Neural cell (in vitro differentiated cells): ENCODE data around the gene ITGB7. TPM values are rescaled to one million over a fixed set of nuclear protein-coding genes. Genes with fewer than 3 reads are reported as not detected.

Source experiments
- H2AFZ ChIP-seq: fragments of 200-600, 300-800 bp; sonication (generic), shearing (Covaris generic); 2 replicates; pipeline ENCODE4 v1.6.0; 2014; ENCODE audit warnings: low read depth, mild to moderate bottlenecking, antibody characterized with exemption, low read length, moderate library complexity
- H3F3A ChIP-seq: fragments of 200-600 bp; shearing (Covaris generic); 2 replicates; pipeline ENCODE4 v1.6.1; 2016; ENCODE audit warnings: mild to moderate bottlenecking, moderate library complexity, mixed read lengths, antibody characterized with exemption, low read length; ENCODE audit not compliant: insufficient read depth, poor library complexity, severe bottlenecking
- H3K27ac ChIP-seq: fragments of 200-600, 300-800 bp; sonication (generic), shearing (Covaris generic); 2 replicates; pipeline ENCODE4 v1.5.1; 2014; ENCODE audit warnings: mild to moderate bottlenecking, low read length, moderate library complexity
- H3K27me3 ChIP-seq: fragments of 300-800, 200-600 bp; sonication (generic), shearing (Covaris generic); 2 replicates; pipeline ENCODE4 v1.6.0; 2014; ENCODE audit warnings: mild to moderate bottlenecking, low read depth, low read length, moderate library complexity; ENCODE audit not compliant: insufficient read depth
- H3K36me3 ChIP-seq: fragments of 300-800, 200-600 bp; sonication (generic), shearing (Covaris generic); 2 replicates; pipeline ENCODE4 v1.5.1; 2014; ENCODE audit warnings: mild to moderate bottlenecking, antibody characterized with exemption, low read length, moderate library complexity; ENCODE audit not compliant: insufficient read depth
- H3K4me2 ChIP-seq: fragments of 300-800, 200-600 bp; sonication (generic), shearing (Covaris generic); 2 replicates; pipeline ENCODE4 v1.6.0; 2014; ENCODE audit warnings: mild to moderate bottlenecking, low read length
- H3K4me3 ChIP-seq: fragments of 300-800, 200-600 bp; sonication (generic), shearing (Covaris generic); 2 replicates; pipeline ENCODE4 v1.5.1; 2014; ENCODE audit warnings: mild to moderate bottlenecking, low read length, moderate library complexity
- H3K79me2 ChIP-seq: fragments of 200-600 bp; shearing (Covaris generic); replicated peaks from 2 replicates; pipeline ENCODE4 v1.6.0; 2014; ENCODE audit warnings: mild to moderate bottlenecking, low read length, moderate library complexity; ENCODE audit not compliant: insufficient read depth
- H3K9ac ChIP-seq: fragments of 300-800, 200-600 bp; sonication (generic), shearing (Covaris generic); 2 replicates; pipeline ENCODE4 v1.6.1; 2016; ENCODE audit warnings: mild to moderate bottlenecking, low read length, mixed read lengths
- H3K9me2 ChIP-seq: fragments of 200-600 bp; shearing (Covaris generic); 2 replicates; pipeline ENCODE4 v1.6.1; 2016; ENCODE audit warnings: mild to moderate bottlenecking, low read length, mixed read lengths; ENCODE audit not compliant: insufficient read depth
- H3K9me3 ChIP-seq: fragments of 200-600, 300-800 bp; sonication (generic), shearing (Covaris generic); 2 replicates; pipeline ENCODE4 v1.6.1; 2016; ENCODE audit warnings: mild to moderate bottlenecking, mixed run types, low read length, moderate library complexity, mixed read lengths
- H4K20me1 ChIP-seq: fragments of 200-600 bp; shearing (Covaris generic); 2 replicates; pipeline ENCODE4 v1.6.1; 2016; ENCODE audit warnings: mild to moderate bottlenecking, mixed run types; ENCODE audit not compliant: insufficient read depth
- EP300 ChIP-seq: fragments of 450-650 bp; conservative IDR thresholded peaks from 2 replicates; pipeline ENCODE4 v1.6.1; 2014; ENCODE audit warnings: antibody characterized with exemption, mild to moderate bottlenecking, moderate library complexity; ENCODE audit not compliant: poor library complexity, severe bottlenecking
- EZH2 ChIP-seq: fragments of 200-600, 300-800 bp; shearing (Covaris generic), sonication (generic); IDR thresholded peaks from 2 replicates; pipeline ENCODE4 v1.6.1; 2014; ENCODE audit warnings: antibody characterized with exemption, low read length, borderline replicate concordance, mild to moderate bottlenecking; ENCODE audit not compliant: insufficient read depth, poor library complexity, severe bottlenecking
- MXI1 ChIP-seq: fragments of 450-650 bp; conservative IDR thresholded peaks from 2 replicates; pipeline ENCODE4 v1.6.1; 2014; ENCODE audit warnings: antibody characterized with exemption, mild to moderate bottlenecking; ENCODE audit not compliant: poor library complexity, severe bottlenecking
- POLR2AphosphoS5 ChIP-seq: IDR thresholded peaks from 2 replicates; pipeline ENCODE4 v1.6.1; 2012
- RAD21 ChIP-seq: fragments of 450-650 bp; conservative IDR thresholded peaks from 2 replicates; pipeline ENCODE4 v1.6.1; 2014; ENCODE audit warnings: antibody characterized with exemption, mild to moderate bottlenecking, moderate library complexity
- REST ChIP-seq: IDR thresholded peaks from 2 replicates; pipeline ENCODE4 v1.6.1; 2012; ENCODE audit warnings: borderline replicate concordance
- SMC3 ChIP-seq: fragments of 450-650 bp; conservative IDR thresholded peaks from 2 replicates; pipeline ENCODE4 v1.6.1; 2014; ENCODE audit warnings: antibody characterized with exemption, mild to moderate bottlenecking, moderate library complexity; ENCODE audit not compliant: poor library complexity
- TAF1 ChIP-seq: IDR thresholded peaks from 2 replicates; pipeline ENCODE4 v1.6.1; 2012; ENCODE audit warnings: low read depth
- polyA plus RNA-seq: library from polyadenylated mRNA; depleted of rRNA; stranded (reverse); fragments of >200 nt; gene quantifications from 2 replicates; pipeline ENCODE4 v1.2.3, GENCODE V29; 2014
- TF ChIP-seq, protein P1 (sequence below): fragments of 450-650 bp; IDR thresholded peaks from 2 replicates; pipeline ENCODE4 v1.5.1; 2014; ENCODE audit warnings: antibody characterized with exemption, mild to moderate bottlenecking, moderate library complexity; ENCODE audit not compliant: poor library complexity, severe bottlenecking

ITGB7 gene
- polyA plus RNA-seq, 1 donor from 2014 or later: not detected

- no peaks in the 10 kb centered on the region for H3K36me3 ChIP-seq
- H3K4me2 ChIP-seq: no peak overlapping the region
- H3F3A ChIP-seq: no peaks in the 10 kb centered on the region
- TF ChIP-seq REST (no peak), SMC3 (no peak), RAD21 (no peak), TAF1 (no peak), MXI1 (no peak), EZH2 (no peak), POLR2AphosphoS5 (no peak), EP300 (no peak)
- TF ChIP-seq, protein P1, sequence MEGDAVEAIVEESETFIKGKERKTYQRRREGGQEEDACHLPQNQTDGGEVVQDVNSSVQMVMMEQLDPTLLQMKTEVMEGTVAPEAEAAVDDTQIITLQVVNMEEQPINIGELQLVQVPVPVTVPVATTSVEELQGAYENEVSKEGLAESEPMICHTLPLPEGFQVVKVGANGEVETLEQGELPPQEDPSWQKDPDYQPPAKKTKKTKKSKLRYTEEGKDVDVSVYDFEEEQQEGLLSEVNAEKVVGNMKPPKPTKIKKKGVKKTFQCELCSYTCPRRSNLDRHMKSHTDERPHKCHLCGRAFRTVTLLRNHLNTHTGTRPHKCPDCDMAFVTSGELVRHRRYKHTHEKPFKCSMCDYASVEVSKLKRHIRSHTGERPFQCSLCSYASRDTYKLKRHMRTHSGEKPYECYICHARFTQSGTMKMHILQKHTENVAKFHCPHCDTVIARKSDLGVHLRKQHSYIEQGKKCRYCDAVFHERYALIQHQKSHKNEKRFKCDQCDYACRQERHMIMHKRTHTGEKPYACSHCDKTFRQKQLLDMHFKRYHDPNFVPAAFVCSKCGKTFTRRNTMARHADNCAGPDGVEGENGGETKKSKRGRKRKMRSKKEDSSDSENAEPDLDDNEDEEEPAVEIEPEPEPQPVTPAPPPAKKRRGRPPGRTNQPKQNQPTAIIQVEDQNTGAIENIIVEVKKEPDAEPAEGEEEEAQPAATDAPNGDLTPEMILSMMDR: no peak
- no peaks in the 10 kb centered on the region for H3K9me2 ChIP-seq
- no peaks in the 10 kb centered on the region for H3K9me3 ChIP-seq
- H3K4me3 ChIP-seq: no peak overlapping the region
- H3K27me3 ChIP-seq: peaks cover 21% of the 10 kb centered on the region
- H3K79me2 ChIP-seq: no peaks in the 10 kb centered on the region
- H2AFZ ChIP-seq: no peak overlapping the region
- H3K9ac ChIP-seq: no peak overlapping the region
- no peak overlapping the region for H3K27ac ChIP-seq
- H4K20me1 ChIP-seq: no peaks in the 10 kb centered on the region
These were observed 17.2 kb upstream of the ITGB7 start for GRCh38 chr12:53224061-53224896.

DNA sequence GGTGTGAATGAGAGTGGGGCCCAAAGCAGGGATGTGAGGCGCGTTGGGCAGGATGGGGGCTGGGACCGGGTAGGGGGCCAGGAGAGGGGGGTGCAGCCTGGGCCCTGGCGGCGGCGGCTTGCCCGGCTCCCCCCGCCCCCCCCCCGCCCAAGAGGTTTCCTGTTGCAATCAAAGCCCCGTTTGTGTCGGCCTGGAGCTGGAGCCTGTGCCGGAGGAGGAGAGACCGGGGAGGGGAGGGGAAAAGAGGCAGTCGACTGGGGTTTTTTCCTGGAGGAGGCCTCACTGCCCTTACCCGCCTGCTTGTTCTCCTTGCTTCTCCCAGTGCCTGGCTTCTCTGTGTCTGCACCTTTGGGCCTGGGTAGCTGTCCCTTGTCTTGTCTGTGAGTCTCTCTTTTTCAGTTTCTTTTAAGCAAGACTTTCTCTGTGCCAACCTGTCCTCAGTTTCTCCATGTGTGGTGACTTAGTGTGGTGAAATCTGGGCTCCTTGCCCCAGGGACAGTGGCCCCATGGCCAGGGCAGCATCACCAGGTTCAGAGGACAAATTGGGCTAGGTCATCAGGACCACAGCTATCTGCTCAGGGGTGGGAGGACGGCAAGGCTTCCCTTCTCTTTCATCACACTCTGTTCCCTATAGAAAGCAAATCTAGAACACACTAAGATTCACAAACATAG lies 16.5 kb upstream of the ITGB7 start:
- H3K27ac ChIP-seq: no peak overlapping the region
- H3K27me3 ChIP-seq: peaks cover 28% of the 10 kb centered on the region
- H3K4me2 ChIP-seq: no peak overlapping the region
- H2AFZ ChIP-seq: no peak overlapping the region
- no peaks in the 10 kb centered on the region for H4K20me1 ChIP-seq
- H3K4me3 ChIP-seq: no peak overlapping the region
- TF ChIP-seq EZH2 (no peak), EP300 (no peak), POLR2AphosphoS5 (no peak), RAD21 (no peak), SMC3 (no peak), MXI1 (no peak)
- H3K79me2 ChIP-seq: no peaks in the 10 kb centered on the region
- H3F3A ChIP-seq: no peaks in the 10 kb centered on the region
- H3K9me3 ChIP-seq: no peaks in the 10 kb centered on the region
- H3K9me2 ChIP-seq: no peaks in the 10 kb centered on the region
- no peak overlapping the region for H3K9ac ChIP-seq
- H3K36me3 ChIP-seq: no peaks in the 10 kb centered on the region
